ENCODE data around the gene RHOT1.

DNA sequence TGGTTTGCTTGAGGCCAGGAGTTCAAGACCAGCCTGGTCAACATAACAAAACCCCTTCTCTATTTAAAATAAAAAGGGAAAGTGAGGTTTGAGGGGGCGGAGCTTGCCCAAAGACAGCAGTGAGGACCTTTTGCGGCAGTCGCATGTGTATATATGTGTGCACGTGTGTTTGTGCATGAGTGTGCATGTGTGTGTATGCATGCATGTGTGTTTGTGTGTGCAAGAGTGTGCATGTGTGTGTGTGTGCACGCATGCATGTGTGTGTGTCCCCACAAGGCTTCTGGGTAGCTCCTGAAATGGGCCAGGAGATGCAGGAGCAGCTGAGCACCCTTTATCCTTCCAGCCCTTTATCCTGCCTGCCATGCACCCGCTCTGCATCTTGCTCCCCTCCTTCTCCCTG, 132.3 kb downstream of the RHOT1 start:
- TF ChIP-seq POLR2A (IDR thresholded peaks at IDR 0.05; ENCODE audit: low read length) (no peak), GATA1 (IDR thresholded peaks at IDR 0.05; ENCODE audit: low read depth, low read length) (no peak)
